ENCODE results near the gene ATP8A2.

ATP8A2 gene

GRCh38 chr13:25906191-25906661 is 534.5 kb downstream of the ATP8A2 start:
- no peaks in the 10 kb centered on the region for H3K36me3 Mint-ChIP-seq (ENCODE audit: low read depth)
- no peak overlapping the region for H3K27ac Mint-ChIP-seq
- peaks cover 11% of the 10 kb centered on the region for H3K4me1 Mint-ChIP-seq (ENCODE audit: low read depth)
- no peaks in the 10 kb centered on the region for H3K27me3 Mint-ChIP-seq
- DNase-seq = no peak
- no peaks in the 10 kb centered on the region for H3K9me3 Mint-ChIP-seq
- no peak overlapping the region for H3K4me3 Mint-ChIP-seq

- Mint-ChIP-seq H3K36me3 (ENCODE audit: low read depth) (no peaks in the 10 kb centered on the region), H3K4me1 (ENCODE audit: low read depth) (no peaks in the 10 kb centered on the region), H3K27ac (no peak overlapping the region), H3K4me3 (no peak overlapping the region), H3K27me3 (no peaks in the 10 kb centered on the region), H3K9me3 (no peaks in the 10 kb centered on the region)
- no peak for DNase-seq
Observed at GRCh38 chr13:25908366-25908765, 536.6 kb downstream of the ATP8A2 start.

GRCh38 chr13:25910243-25910642 is 538.5 kb downstream of the ATP8A2 start:
- Mint-ChIP-seq H3K4me1 (ENCODE audit: low read depth) (no peaks in the 10 kb centered on the region), H3K4me3 (no peak overlapping the region), H3K27me3 (no peaks in the 10 kb centered on the region), H3K27ac (no peak overlapping the region), H3K9me3 (no peaks in the 10 kb centered on the region), H3K36me3 (ENCODE audit: low read depth) (no peaks in the 10 kb centered on the region)
- DNase-seq = no peak

- H3K4me3 Mint-ChIP-seq = no peak overlapping the region
- no peaks in the 10 kb centered on the region for H3K9me3 Mint-ChIP-seq
- no peaks in the 10 kb centered on the region for H3K4me1 Mint-ChIP-seq (ENCODE audit: low read depth)
- no peaks in the 10 kb centered on the region for H3K36me3 Mint-ChIP-seq (ENCODE audit: low read depth)
- no peak for DNase-seq
- H3K27me3 Mint-ChIP-seq = no peaks in the 10 kb centered on the region
- H3K27ac Mint-ChIP-seq = no peak overlapping the region
Observed at GRCh38 chr13:25910991-25911419, 539.2 kb downstream of the ATP8A2 start.

GRCh38 chr13:25912961-25913360 is 541.2 kb downstream of the ATP8A2 start:
- H3K27ac Mint-ChIP-seq = no peak overlapping the region
- no peaks in the 10 kb centered on the region for H3K27me3 Mint-ChIP-seq
- H3K36me3 Mint-ChIP-seq (ENCODE audit: low read depth) = no peaks in the 10 kb centered on the region
- H3K4me1 Mint-ChIP-seq (ENCODE audit: low read depth) = no peaks in the 10 kb centered on the region
- no peaks in the 10 kb centered on the region for H3K9me3 Mint-ChIP-seq
- no peak overlapping the region for H3K4me3 Mint-ChIP-seq
- no peak for DNase-seq

GRCh38 chr13:25915840-25916518 is 544.2 kb downstream of the ATP8A2 start:
- H3K9me3 Mint-ChIP-seq = no peaks in the 10 kb centered on the region
- no peak overlapping the region for H3K27ac Mint-ChIP-seq
- H3K4me1 Mint-ChIP-seq (ENCODE audit: low read depth) = peaks cover 5% of the 10 kb centered on the region
- no peaks in the 10 kb centered on the region for H3K27me3 Mint-ChIP-seq
- H3K36me3 Mint-ChIP-seq (ENCODE audit: low read depth) = no peaks in the 10 kb centered on the region
- no peak for DNase-seq
- H3K4me3 Mint-ChIP-seq = no peak overlapping the region

GRCh38 chr13:25920277-25920676 is 548.5 kb downstream of the ATP8A2 start:
- Mint-ChIP-seq H3K27ac (no peak overlapping the region), H3K4me3 (no peak overlapping the region)

GRCh38 chr13:25920931-25921330 is 549.2 kb downstream of the ATP8A2 start:
- Mint-ChIP-seq H3K4me1 (ENCODE audit: low read depth) (peaks cover 5% of the 10 kb centered on the region), H3K27ac (no peak overlapping the region), H3K36me3 (ENCODE audit: low read depth) (no peaks in the 10 kb centered on the region), H3K27me3 (no peaks in the 10 kb centered on the region), H3K9me3 (no peaks in the 10 kb centered on the region), H3K4me3 (no peak overlapping the region)
- no peak for DNase-seq

More at GRCh38 chr13:25920277-25920676, 548.5 kb downstream of the ATP8A2 start:
- Mint-ChIP-seq H3K9me3 (no peaks in the 10 kb centered on the region), H3K4me1 (ENCODE audit: low read depth) (peaks cover 5% of the 10 kb centered on the region), H3K27me3 (no peaks in the 10 kb centered on the region), H3K36me3 (ENCODE audit: low read depth) (no peaks in the 10 kb centered on the region)
- DNase-seq = no peak

- Mint-ChIP-seq H3K4me3 (no peak overlapping the region), H3K9me3 (no peaks in the 10 kb centered on the region), H3K36me3 (ENCODE audit: low read depth) (no peaks in the 10 kb centered on the region), H3K4me1 (ENCODE audit: low read depth) (peaks cover 5% of the 10 kb centered on the region), H3K27me3 (no peaks in the 10 kb centered on the region), H3K27ac (no peak overlapping the region)
- DNase-seq = no peak
Observed at GRCh38 chr13:25922376-25922775, 550.6 kb downstream of the ATP8A2 start.

GRCh38 chr13:25923217-25924085 is 551.7 kb downstream of the ATP8A2 start:
- H3K27ac Mint-ChIP-seq = no peak overlapping the region
- no peaks in the 10 kb centered on the region for H3K9me3 Mint-ChIP-seq
- peaks cover 5% of the 10 kb centered on the region for H3K4me1 Mint-ChIP-seq (ENCODE audit: low read depth)
- no peaks in the 10 kb centered on the region for H3K36me3 Mint-ChIP-seq (ENCODE audit: low read depth)
- DNase-seq = no peak
- H3K4me3 Mint-ChIP-seq = no peak overlapping the region
- no peaks in the 10 kb centered on the region for H3K27me3 Mint-ChIP-seq

- H3K27me3 Mint-ChIP-seq = no peaks in the 10 kb centered on the region
- H3K27ac Mint-ChIP-seq = no peak overlapping the region
- H3K4me1 Mint-ChIP-seq (ENCODE audit: low read depth) = no peaks in the 10 kb centered on the region
- DNase-seq = no peak
- no peaks in the 10 kb centered on the region for H3K9me3 Mint-ChIP-seq
- H3K4me3 Mint-ChIP-seq = no peak overlapping the region
- H3K36me3 Mint-ChIP-seq (ENCODE audit: low read depth) = no peaks in the 10 kb centered on the region
Observed at GRCh38 chr13:25927363-25927762, 555.6 kb downstream of the ATP8A2 start.

- Mint-ChIP-seq H3K4me1 (ENCODE audit: low read depth) (no peaks in the 10 kb centered on the region), H3K36me3 (ENCODE audit: low read depth) (no peaks in the 10 kb centered on the region), H3K4me3 (no peak overlapping the region), H3K9me3 (no peaks in the 10 kb centered on the region), H3K27me3 (no peaks in the 10 kb centered on the region), H3K27ac (no peak overlapping the region)
- DNase-seq = no peak
Observed at GRCh38 chr13:25927932-25928331, 556.2 kb downstream of the ATP8A2 start.

- no peak overlapping the region for H3K4me3 Mint-ChIP-seq
- H3K36me3 Mint-ChIP-seq (ENCODE audit: low read depth) = no peaks in the 10 kb centered on the region
- no peaks in the 10 kb centered on the region for H3K27me3 Mint-ChIP-seq
- DNase-seq = no peak
- H3K27ac Mint-ChIP-seq = no peak overlapping the region
- no peaks in the 10 kb centered on the region for H3K9me3 Mint-ChIP-seq
- H3K4me1 Mint-ChIP-seq (ENCODE audit: low read depth) = no peaks in the 10 kb centered on the region
Observed at GRCh38 chr13:25928941-25929505, 557.2 kb downstream of the ATP8A2 start.

GRCh38 chr13:25929816-25930215 is 558.0 kb downstream of the ATP8A2 start:
- no peak overlapping the region for H3K4me3 Mint-ChIP-seq
- no peaks in the 10 kb centered on the region for H3K4me1 Mint-ChIP-seq (ENCODE audit: low read depth)
- no peak for DNase-seq
- no peaks in the 10 kb centered on the region for H3K9me3 Mint-ChIP-seq
- H3K36me3 Mint-ChIP-seq (ENCODE audit: low read depth) = no peaks in the 10 kb centered on the region
- H3K27me3 Mint-ChIP-seq = no peaks in the 10 kb centered on the region
- H3K27ac Mint-ChIP-seq = no peak overlapping the region

GRCh38 chr13:25930653-25931052 is 558.9 kb downstream of the ATP8A2 start:
- H3K36me3 Mint-ChIP-seq (ENCODE audit: low read depth) = no peaks in the 10 kb centered on the region
- H3K4me3 Mint-ChIP-seq = no peak overlapping the region
- no peaks in the 10 kb centered on the region for H3K27me3 Mint-ChIP-seq
- no peak for DNase-seq
- H3K9me3 Mint-ChIP-seq = no peaks in the 10 kb centered on the region
- no peak overlapping the region for H3K27ac Mint-ChIP-seq
- no peaks in the 10 kb centered on the region for H3K4me1 Mint-ChIP-seq (ENCODE audit: low read depth)

Measured in activated T-cell treated with anti-CD3 and anti-CD28 coated beads, Interleukin-2, amount 50 U/mL, for 24 hours (primary cell).